Peyer's patch (tissue), 4 donors: Measurements from ENCODE around the gene CAGE1. TPM values are rescaled to one million over a fixed set of nuclear protein-coding genes. Genes with fewer than 3 reads are reported as not detected.

ENCODE experiments used
- DNase-seq, 3 donors: peaks; one replicate each; pipeline ENCODE4 v3.0.0-alpha.2; 2017 to 2019
- H3K27ac ChIP-seq, 4 donors: fragments of 200-600 bp; sonication (generic); one replicate each; pipeline ENCODE4 v1.5.1; 2016 to 2019
- H3K27me3 ChIP-seq, 2 donors: fragments of 200-600 bp; sonication (generic); one replicate each; pipeline ENCODE4 v1.5.1; 2019
- H3K36me3 ChIP-seq, 3 donors: fragments of 200-600 bp; sonication (generic); one replicate each; pipeline ENCODE4 v1.5.1; 2016 to 2019
- H3K4me1 ChIP-seq, 4 donors: fragments of 200-600 bp; sonication (generic); one replicate each; pipeline ENCODE4 v1.5.1; 2016 to 2019
- H3K4me3 ChIP-seq, 4 donors: fragments of 200-600 bp; sonication (generic); 1 replicate in 3 of 4; 2 replicates in 1 of 4; pipeline ENCODE4 v1.5.1; 2016 to 2019; ENCODE audit warnings: mild to moderate bottlenecking in 1 of 4
- H3K9me3 ChIP-seq, 4 donors: fragments of 200-600 bp; sonication (generic); one replicate each; pipeline ENCODE4 v1.5.1; 2016 to 2019; ENCODE audit warnings: mild to moderate bottlenecking in 1 of 4
- CTCF ChIP-seq, 6 experiments: fragments of 450-650 bp in 4 of 6; fragments of 200-600 bp in 2 of 6; sonication (generic) in 1 of 6; IDR thresholded peaks; one replicate each; pipeline ENCODE4 v1.5.1; 2017 to 2019; ENCODE audit warnings: antibody characterized with exemption in 6 of 6, mild to moderate bottlenecking in 3 of 6, moderate library complexity in 1 of 6
- POLR2A ChIP-seq, 2 donors: fragments of 450-650 bp; IDR thresholded peaks; one replicate each; pipeline ENCODE4 v1.5.1; 2017; ENCODE audit warnings: antibody characterized with exemption in 2 of 2, mild to moderate bottlenecking in 2 of 2, moderate library complexity in 2 of 2
- total RNA-seq, 4 donors: library from RNA; depleted of rRNA; stranded (reverse); fragments of >200 nt; gene quantifications; one replicate each; pipeline ENCODE4 v1.1.0, GENCODE V29; 2016

CAGE1 gene
- total RNA-seq, 4 donors from 2014 or later = not detected

GRCh38 chr6:7335519-7335918 lies 54.0 kb downstream of the CAGE1 start:
- no peak overlapping the region for H3K4me3 ChIP-seq
- H3K27ac ChIP-seq = no peak overlapping the region
- TF ChIP-seq CTCF (IDR thresholded peaks at IDR 0.05) (no peak), POLR2A (IDR thresholded peaks at IDR 0.05) (no peak)
- no peak for DNase-seq
- no peaks in the 10 kb centered on the region for H3K4me1 ChIP-seq
- H3K36me3 ChIP-seq = no peaks in the 10 kb centered on the region
- H3K9me3 ChIP-seq = no peaks in the 10 kb centered on the region
- H3K27me3 ChIP-seq = no peaks in the 10 kb centered on the region

GRCh38 chr6:7334685-7335084 lies 54.9 kb downstream of the CAGE1 start:
- no peak for DNase-seq
- H3K27ac ChIP-seq = no peak overlapping the region
- no peaks in the 10 kb centered on the region for H3K9me3 ChIP-seq
- no peak for TF ChIP-seq CTCF (IDR thresholded peaks at IDR 0.05)
- TF ChIP-seq POLR2A (IDR thresholded peaks at IDR 0.05) = no peak
- no peaks in the 10 kb centered on the region for H3K36me3 ChIP-seq
- H3K27me3 ChIP-seq = no peaks in the 10 kb centered on the region
- H3K4me3 ChIP-seq = no peak overlapping the region
- H3K4me1 ChIP-seq = no peaks in the 10 kb centered on the region

- Histone ChIP-seq H3K4me3 (no peak overlapping the region), H3K36me3 (no peaks in the 10 kb centered on the region), H3K27me3 (no peaks in the 10 kb centered on the region), H3K4me1 (no peaks in the 10 kb centered on the region), H3K9me3 (no peaks in the 10 kb centered on the region), H3K27ac (no peak overlapping the region)
- no peak for DNase-seq
- TF ChIP-seq CTCF (IDR thresholded peaks at IDR 0.05) = no peak
- TF ChIP-seq POLR2A (IDR thresholded peaks at IDR 0.05) = no peak
These were observed 57.3 kb downstream of the CAGE1 start for GRCh38 chr6:7332090-7332745.

- DNase-seq = no peak
- Histone ChIP-seq H3K4me1 (no peaks in the 10 kb centered on the region), H3K9me3 (no peaks in the 10 kb centered on the region), H3K4me3 (no peak overlapping the region), H3K27ac (no peak overlapping the region), H3K27me3 (no peaks in the 10 kb centered on the region), H3K36me3 (no peaks in the 10 kb centered on the region)
- no peak for TF ChIP-seq POLR2A (IDR thresholded peaks at IDR 0.05)
- TF ChIP-seq CTCF (IDR thresholded peaks at IDR 0.05) = no peak
These were observed 58.1 kb downstream of the CAGE1 start for GRCh38 chr6:7331452-7331851.

GRCh38 chr6:7328243-7328642 lies 61.3 kb downstream of the CAGE1 start:
- TF ChIP-seq CTCF (IDR thresholded peaks at IDR 0.05) (no peak), POLR2A (IDR thresholded peaks at IDR 0.05) (no peak)
- no peak for DNase-seq
- Histone ChIP-seq H3K4me3 (no peak overlapping the region), H3K9me3 (no peaks in the 10 kb centered on the region), H3K27me3 (no peaks in the 10 kb centered on the region), H3K4me1 (no peaks in the 10 kb centered on the region), H3K27ac (no peak overlapping the region), H3K36me3 (no peaks in the 10 kb centered on the region)

- no peak overlapping the region for H3K4me3 ChIP-seq
- H3K27ac ChIP-seq = no peak overlapping the region
- DNase-seq = no peak
- H3K27me3 ChIP-seq = no peaks in the 10 kb centered on the region
- no peaks in the 10 kb centered on the region for H3K4me1 ChIP-seq
- no peaks in the 10 kb centered on the region for H3K36me3 ChIP-seq
- H3K9me3 ChIP-seq = no peaks in the 10 kb centered on the region
- TF ChIP-seq CTCF (IDR thresholded peaks at IDR 0.05) = no peak
- no peak for TF ChIP-seq POLR2A (IDR thresholded peaks at IDR 0.05)
These were observed 63.8 kb downstream of the CAGE1 start for GRCh38 chr6:7325750-7326149.
